HepG2 (cell line): ENCODE measurements around the gene ITPR1. TPM values are rescaled to one million over a fixed set of nuclear protein-coding genes. Genes with fewer than 3 reads are reported as not detected.

Source experiments
- ATAC-seq: fragments of 200-7000 bp; cut with Tn5 transposase; 3 replicates; pipeline ENCODE4 v1.9.1; 2020; ENCODE audit warnings: mild to moderate bottlenecking, moderate library complexity
- BruUV-seq: library from RNA; stranded (reverse); fragments of 400-500 nt; replicated peaks from 2 replicates; lab custom pipeline; 2021; lab: Mats Ljungman, UMichigan
- CTCF ChIA-PET: fragments of 300-600 bp; formaldehyde crosslinking; extraction: SDS; loops from one replicate; lab custom pipeline; 2021; ENCODE audit warnings: low total read pairs, inconsistent platforms, low intra/inter-chr PET ratio; lab: Yijun Ruan, JAX
- POLR2A ChIA-PET: fragments of 350-600 bp; sonication (Branson Sonifier 250); formaldehyde crosslinking; loops from one replicate; lab custom pipeline; 2020; ENCODE audit warnings: antibody characterized with exemption, inconsistent platforms; lab: Yijun Ruan, JAX
- DNase-seq: peaks from one replicate; pipeline ENCODE4 v3.0.0-alpha.2; 2015; ENCODE audit warnings: low spot score
- FAIRE-seq: peaks from 3 replicates; lab custom pipeline; 2011; peaks lifted over from hg19 to GRCh38; lab: Jason Lieb, UNC
- H2AFZ ChIP-seq: one replicate; pipeline ENCODE4 v1.6.1; 2011; ENCODE audit warnings: low read length, inconsistent platforms
- H3K27ac ChIP-seq: fragments of 300-600 bp; 3 replicates; pipeline ENCODE4 v1.8.0; 2011; ENCODE audit warnings: mixed run types, mild to moderate bottlenecking, mixed read lengths, low read length, inconsistent platforms; ENCODE audit not compliant: insufficient read depth; ENCODE audit errors: extremely low read length
- H3K27me3 ChIP-seq, 2 experiments: fragments of 200-600 bp in 1 of 2; 2 replicates in 1 of 2; 3 replicates in 1 of 2; pipeline versions ENCODE4 v1.6.0 to v1.8.0; 2011; ENCODE audit warnings: low read length in 2 of 2, mild to moderate bottlenecking in 2 of 2, moderate library complexity in 2 of 2, inconsistent platforms in 1 of 2; ENCODE audit not compliant: insufficient read depth in 2 of 2, control insufficient read depth in 1 of 2
- H3K36me3 ChIP-seq, 2 experiments: fragments of 200-600 bp in 1 of 2; replicated peaks in 1 of 2; 2 replicates in 1 of 2; 3 replicates in 1 of 2; pipeline versions ENCODE4 v1.5.1 to v1.8.0; 2011; ENCODE audit warnings: low read length in 2 of 2, inconsistent platforms in 1 of 2; ENCODE audit not compliant: insufficient read depth in 2 of 2, control insufficient read depth in 1 of 2
- H3K4me1 ChIP-seq: 2 replicates; pipeline ENCODE4 v1.5.1; 2012; ENCODE audit warnings: low read length, inconsistent platforms; ENCODE audit not compliant: insufficient read depth
- H3K4me2 ChIP-seq: 2 replicates; pipeline ENCODE4 v1.6.0; 2011; ENCODE audit warnings: low read depth, low read length, inconsistent platforms
- H3K4me3 ChIP-seq, 3 experiments: fragments of 200-600 bp in 1 of 3; sonication (generic), shearing (Covaris generic) in 1 of 3; replicated peaks in 1 of 3; 2 replicates each; pipeline ENCODE4 v1.5.1; 2011 to 2016; ENCODE audit warnings: low read length in 3 of 3, inconsistent platforms in 2 of 3, low read depth in 2 of 3, mild to moderate bottlenecking in 2 of 3, control low read depth in 1 of 3, mixed read lengths in 1 of 3; ENCODE audit not compliant: insufficient read depth in 1 of 3
- H3K79me2 ChIP-seq: one replicate; pipeline ENCODE4 v1.6.1; 2011; ENCODE audit warnings: low read length, inconsistent platforms; ENCODE audit not compliant: insufficient read depth
- H3K9ac ChIP-seq: 2 replicates; pipeline ENCODE4 v1.6.0; 2011; ENCODE audit warnings: mild to moderate bottlenecking, low read depth, low read length, inconsistent platforms; ENCODE audit not compliant: insufficient read depth
- H3K9me3 ChIP-seq: 2 replicates; pipeline ENCODE4 v1.5.1; 2012; ENCODE audit warnings: mild to moderate bottlenecking, low read length
- H4K20me1 ChIP-seq: 2 replicates; pipeline ENCODE4 v1.6.0; 2011; ENCODE audit warnings: inconsistent platforms, mild to moderate bottlenecking, low read length, moderate library complexity; ENCODE audit not compliant: insufficient read depth
- NFIB ChIP-seq: sonication (generic); formaldehyde crosslinking; IDR thresholded peaks from 2 replicates; pipeline ENCODE4 v1.9.0; 2021; ENCODE audit warnings: missing genetic modification reagents, mild to moderate bottlenecking, borderline replicate concordance
- PAF1 ChIP-seq: IDR thresholded peaks from 2 replicates; pipeline ENCODE4 v1.6.1; 2016; ENCODE audit warnings: missing genetic modification reagents, missing compliant biosample characterization
- RAD51 ChIP-seq: fragments of 450-650 bp; IDR thresholded peaks from 2 replicates; pipeline ENCODE4 v1.6.1; 2016; ENCODE audit warnings: borderline replicate concordance
- REPIN1 ChIP-seq: sonication (generic); formaldehyde crosslinking; IDR thresholded peaks from 2 replicates; pipeline ENCODE4 v1.8.0; 2022; ENCODE audit warnings: missing genetic modification reagents, low read depth, mild to moderate bottlenecking, borderline replicate concordance
- THYN1 ChIP-seq: sonication (generic); formaldehyde crosslinking; IDR thresholded peaks from 2 replicates; pipeline ENCODE4 v1.8.1; 2023; ENCODE audit warnings: low read depth, mild to moderate bottlenecking, moderate library complexity, missing genetic modification reagents, borderline replicate concordance
- ZBTB46 ChIP-seq: sonication (generic); formaldehyde crosslinking; IDR thresholded peaks from 2 replicates; pipeline ENCODE4 v1.4.0; 2020; ENCODE audit warnings: mild to moderate bottlenecking, missing genetic modification reagents, borderline replicate concordance
- ZC3H13 ChIP-seq: sonication (generic); formaldehyde crosslinking; IDR thresholded peaks from 2 replicates; pipeline ENCODE4 v1.8.1; 2023; ENCODE audit warnings: mild to moderate bottlenecking, missing genetic modification reagents, moderate library complexity
- ZFP41 ChIP-seq: sonication (generic); formaldehyde crosslinking; IDR thresholded peaks from 2 replicates; pipeline ENCODE4 v1.4.0; 2020; ENCODE audit warnings: mild to moderate bottlenecking, missing genetic modification reagents, borderline replicate concordance
- ZNF44 ChIP-seq: sonication (generic); formaldehyde crosslinking; IDR thresholded peaks from 2 replicates; pipeline ENCODE4 v1.5.1; 2020; ENCODE audit warnings: mild to moderate bottlenecking, missing genetic modification reagents
- ZNF484 ChIP-seq: sonication (generic); formaldehyde crosslinking; IDR thresholded peaks from 2 replicates; pipeline ENCODE4 v1.5.1; 2020; ENCODE audit warnings: mild to moderate bottlenecking, low read depth, missing genetic modification reagents, borderline replicate concordance
- ZNF496 ChIP-seq: sonication (generic); formaldehyde crosslinking; IDR thresholded peaks from 2 replicates; pipeline ENCODE4 v1.8.1; 2023; ENCODE audit warnings: mild to moderate bottlenecking, moderate library complexity, missing genetic modification reagents; ENCODE audit not compliant: insufficient replicate concordance
- WGBS: methylation state at CpG from one replicate; pipeline ENCODE4 v1.1.6; 2017; ENCODE audit warnings: low lambda C conversion rate; 5-methylcytosine and 5-hydroxymethylcytosine counted together
- in situ Hi-C: cut with HindIII; loops from 2 replicates; pipeline ENCODE4 v1.10.0; 2017; ENCODE audit warnings: low pct_unique_long_range_greater_than_20kb; ENCODE audit not compliant: extremely low pct_ligation_motif_present
- intact Hi-C: fragments of 100-400 bp; cut with micrococcal nuclease; formaldehyde crosslinking; loops from one replicate; pipeline ENCODE4 v1.10.0; 2022; ENCODE audit not compliant: unreplicated experiment
- polyA plus RNA-seq, 8 experiments: library from polyadenylated mRNA; depleted of rRNA in 3 of 8; stranded (reverse) in 7 of 8; unstranded in 1 of 8; fragments of >200 nt; fragmentation: Illumina TruSeq in 4 of 8; extraction: Trizol in 4 of 8; gene quantifications; 2 replicates each; pipeline versions ENCODE4 v1.2.1 to v1.2.3, GENCODE V29; 2011 to 2016; ENCODE audit warnings: low read depth in 4 of 8, missing spikeins in 1 of 8, mixed read lengths in 1 of 8; ENCODE audit not compliant: insufficient read depth in 1 of 8
- total RNA-seq, 5 experiments: library from RNA; depleted of rRNA; stranded (reverse); fragments of >200 nt; fragmentation: Illumina TruSeq; extraction: Trizol; gene quantifications; 2 replicates each; pipeline ENCODE4 v1.2.3, GENCODE V29; 2016; ENCODE audit warnings: low read depth in 1 of 5
- TF ChIP-seq, protein P1 (sequence below): sonication (generic); formaldehyde crosslinking; conservative IDR thresholded peaks from 2 replicates; pipeline ENCODE4 v1.8.0; 2022; ENCODE audit warnings: missing genetic modification reagents
- TF ChIP-seq, protein P2 (sequence below): sonication (generic); formaldehyde crosslinking; IDR thresholded peaks from 2 replicates; pipeline ENCODE4 v1.4.0; 2020; ENCODE audit warnings: missing genetic modification reagents

The ITPR1 gene
- total and polyA plus RNA-seq, 2 of the 13 experiments (the other 11 are each of a cell fraction or from before 2014, with no cell fraction given) = 10.0 to 11.4 TPM

DNA sequence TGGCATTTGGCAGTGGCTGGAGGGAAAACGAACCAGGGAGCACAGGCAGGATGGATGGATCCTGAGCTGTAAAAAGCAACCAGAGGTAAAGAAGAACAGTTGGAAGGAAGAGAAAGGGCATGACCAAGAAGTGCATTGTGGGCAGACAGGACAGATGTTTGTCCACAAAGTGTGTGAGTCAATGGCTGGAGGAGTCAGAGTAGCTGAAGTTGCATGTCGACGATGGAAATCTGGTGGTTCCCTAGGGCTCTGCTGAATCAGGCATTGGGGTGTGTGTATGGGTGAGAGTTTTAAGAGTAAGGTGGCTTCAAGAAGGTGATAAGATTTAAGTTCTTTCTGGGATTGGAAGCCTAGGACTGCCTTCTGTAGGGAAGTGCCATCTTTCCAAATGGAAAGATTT, 272.1 kb downstream of the ITPR1 start:
- no peak overlapping the region for H3K27ac ChIP-seq
- H3K27me3 ChIP-seq = no peaks in the 10 kb centered on the region
- CTCF ChIA-PET = no interaction called here
- POLR2A ChIA-PET = interaction anchor here (1.0 kb wide), 1 partner anchor 13 kb away, joined by 3 read pairs; no protein-coding TSS in a partner anchor
- no peaks in the 10 kb centered on the region for H3K79me2 ChIP-seq
- 90% methylated on average over 3 of the region's 3 CpGs for WGBS
- no peak overlapping the region for H2AFZ ChIP-seq
- peaks cover 6% of the 10 kb centered on the region; the same call in 1 of the 2 replicates for H3K9me3 ChIP-seq
- intact Hi-C loops = no loop called here
- H3K36me3 ChIP-seq = 0 out of 5 replicates have a peak, but pooled peaks cover 0 to 2% of the 10 kb centered on the region in 2 experiments
- ATAC-seq (no peak), FAIRE-seq (no peak), DNase-seq (no peak)
- H3K9ac ChIP-seq = no peak overlapping the region
- no peaks in the 10 kb centered on the region for H4K20me1 ChIP-seq
- no peaks in the 10 kb centered on the region for H3K4me1 ChIP-seq
- no peak overlapping the region for H3K4me3 ChIP-seq
- BruUV-seq = no TSS peak
- H3K4me2 ChIP-seq = no peak overlapping the region
- TF ChIP-seq ZFP41 (no peak), RAD51 (no peak)
- in situ Hi-C loops = no loop called here

DNA sequence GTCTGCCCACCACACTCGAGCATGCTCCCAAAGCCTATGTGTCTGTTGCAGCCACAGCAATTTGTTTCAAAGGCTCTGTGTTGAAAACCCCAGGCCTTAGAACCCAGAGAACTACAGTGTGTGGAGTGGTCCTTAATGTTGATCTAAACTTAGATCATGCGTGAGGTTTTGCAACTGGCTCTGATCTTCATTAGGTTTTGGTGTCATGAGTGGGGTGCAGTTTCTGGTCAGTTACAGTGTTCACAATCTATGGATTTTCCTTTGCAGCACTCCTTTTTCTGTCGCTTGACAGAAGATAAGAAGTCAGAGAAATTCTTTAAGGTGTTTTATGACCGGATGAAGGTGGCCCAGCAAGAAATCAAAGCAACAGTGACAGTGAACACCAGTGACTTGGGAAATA, 273.1 kb downstream of the ITPR1 start:
- ATAC-seq (no peak), DNase-seq (no peak), FAIRE-seq (no peak)
- CTCF ChIA-PET = no interaction called here
- no peak overlapping the region for H3K9ac ChIP-seq
- peaks cover 6% of the 10 kb centered on the region; the same call in 1 of the 2 replicates for H3K9me3 ChIP-seq
- no peak overlapping the region for H3K4me2 ChIP-seq
- H2AFZ ChIP-seq = no peak overlapping the region
- H3K4me3 ChIP-seq = no peak overlapping the region
- no peaks in the 10 kb centered on the region for H4K20me1 ChIP-seq
- POLR2A ChIA-PET = no interaction called here
- in situ Hi-C loops (no loop called here), intact Hi-C loops (no loop called here)
- H3K27ac ChIP-seq = no peak overlapping the region
- 0 out of 5 replicates have a peak, but pooled peaks cover 0 to 2% of the 10 kb centered on the region in 2 experiments for H3K36me3 ChIP-seq
- 98% methylated on average over 4 of the region's 4 CpGs for WGBS
- no TSS peak for BruUV-seq
- H3K79me2 ChIP-seq = no peaks in the 10 kb centered on the region
- no peaks in the 10 kb centered on the region for H3K4me1 ChIP-seq
- H3K27me3 ChIP-seq = no peaks in the 10 kb centered on the region
- TF ChIP-seq NFIB (no peak), ZNF44 (no peak), ZC3H13 (CRISPR knock-in tag) (no peak), REPIN1 (no peak), ZBTB46 (CRISPR knock-in tag) (no peak), ZNF484 (CRISPR knock-in tag) (no peak), ZNF496 (CRISPR knock-in tag) (no peak), PAF1 (CRISPR knock-in tag) (no peak), THYN1 (CRISPR knock-in tag) (no peak)
- TF ChIP-seq, protein P1, sequence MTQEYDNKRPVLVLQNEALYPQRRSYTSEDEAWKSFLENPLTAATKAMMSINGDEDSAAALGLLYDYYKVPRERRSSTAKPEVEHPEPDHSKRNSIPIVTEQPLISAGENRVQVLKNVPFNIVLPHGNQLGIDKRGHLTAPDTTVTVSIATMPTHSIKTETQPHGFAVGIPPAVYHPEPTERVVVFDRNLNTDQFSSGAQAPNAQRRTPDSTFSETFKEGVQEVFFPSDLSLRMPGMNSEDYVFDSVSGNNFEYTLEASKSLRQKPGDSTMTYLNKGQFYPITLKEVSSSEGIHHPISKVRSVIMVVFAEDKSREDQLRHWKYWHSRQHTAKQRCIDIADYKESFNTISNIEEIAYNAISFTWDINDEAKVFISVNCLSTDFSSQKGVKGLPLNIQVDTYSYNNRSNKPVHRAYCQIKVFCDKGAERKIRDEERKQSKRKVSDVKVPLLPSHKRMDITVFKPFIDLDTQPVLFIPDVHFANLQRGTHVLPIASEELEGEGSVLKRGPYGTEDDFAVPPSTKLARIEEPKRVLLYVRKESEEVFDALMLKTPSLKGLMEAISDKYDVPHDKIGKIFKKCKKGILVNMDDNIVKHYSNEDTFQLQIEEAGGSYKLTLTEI (CRISPR knock-in tag) = no peak
- TF ChIP-seq, protein P2, sequence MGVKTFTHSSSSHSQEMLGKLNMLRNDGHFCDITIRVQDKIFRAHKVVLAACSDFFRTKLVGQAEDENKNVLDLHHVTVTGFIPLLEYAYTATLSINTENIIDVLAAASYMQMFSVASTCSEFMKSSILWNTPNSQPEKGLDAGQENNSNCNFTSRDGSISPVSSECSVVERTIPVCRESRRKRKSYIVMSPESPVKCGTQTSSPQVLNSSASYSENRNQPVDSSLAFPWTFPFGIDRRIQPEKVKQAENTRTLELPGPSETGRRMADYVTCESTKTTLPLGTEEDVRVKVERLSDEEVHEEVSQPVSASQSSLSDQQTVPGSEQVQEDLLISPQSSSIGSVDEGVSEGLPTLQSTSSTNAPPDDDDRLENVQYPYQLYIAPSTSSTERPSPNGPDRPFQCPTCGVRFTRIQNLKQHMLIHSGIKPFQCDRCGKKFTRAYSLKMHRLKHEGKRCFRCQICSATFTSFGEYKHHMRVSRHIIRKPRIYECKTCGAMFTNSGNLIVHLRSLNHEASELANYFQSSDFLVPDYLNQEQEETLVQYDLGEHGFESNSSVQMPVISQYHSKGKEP (CRISPR knock-in tag) = no peak
